Measurements from ENCODE around the gene THUMPD3. TPM values are rescaled to one million over a fixed set of nuclear protein-coding genes. Genes with fewer than 3 reads are reported as not detected.

THUMPD3 gene
- total and polyA plus RNA-seq, 9 of the 15 experiments (the other 6 are each of a cell fraction or from before 2014, with no cell fraction given) = 58.3 to 132 (median 113) TPM

- TF ChIP-seq E4F1 (CRISPR knock-in tag; IDR thresholded peaks at IDR 0.05; ENCODE audit: borderline replicate concordance) = no peak
- peak; percentile 77 for TF ChIP-seq MAFG (tag; conservative IDR thresholded peaks at IDR 0.05)
- TF ChIP-seq, protein P1, sequence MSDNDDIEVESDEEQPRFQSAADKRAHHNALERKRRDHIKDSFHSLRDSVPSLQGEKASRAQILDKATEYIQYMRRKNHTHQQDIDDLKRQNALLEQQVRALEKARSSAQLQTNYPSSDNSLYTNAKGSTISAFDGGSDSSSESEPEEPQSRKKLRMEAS (CRISPR knock-in tag; IDR thresholded peaks at IDR 0.05) = no peak
- no peak for TF ChIP-seq XRCC5 (IDR thresholded peaks at IDR 0.05; ENCODE audit: low read depth, low read length)
- 0 out of 2 replicates have a peak, but pooled peaks have one; percentile 62 for TF ChIP-seq SMARCA4 (IDR thresholded peaks at IDR 0.05)
- TF ChIP-seq DNMT1 (IDR thresholded peaks at IDR 0.05) = no peak
- TF ChIP-seq, protein P2, sequence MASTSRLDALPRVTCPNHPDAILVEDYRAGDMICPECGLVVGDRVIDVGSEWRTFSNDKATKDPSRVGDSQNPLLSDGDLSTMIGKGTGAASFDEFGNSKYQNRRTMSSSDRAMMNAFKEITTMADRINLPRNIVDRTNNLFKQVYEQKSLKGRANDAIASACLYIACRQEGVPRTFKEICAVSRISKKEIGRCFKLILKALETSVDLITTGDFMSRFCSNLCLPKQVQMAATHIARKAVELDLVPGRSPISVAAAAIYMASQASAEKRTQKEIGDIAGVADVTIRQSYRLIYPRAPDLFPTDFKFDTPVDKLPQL (IDR thresholded peaks at IDR 0.05; ENCODE audit: extremely low read depth, insufficient read length) = no peak
- TF ChIP-seq FOXM1 (IDR thresholded peaks at IDR 0.05; ENCODE audit: low read depth) = 0 out of 2 replicates have a peak, but pooled peaks have one; percentile 8
- no peak for TF ChIP-seq FOXM1 (CRISPR knock-in tag; IDR thresholded peaks at IDR 0.05; ENCODE audit: low read depth)
- TF ChIP-seq, protein P3, sequence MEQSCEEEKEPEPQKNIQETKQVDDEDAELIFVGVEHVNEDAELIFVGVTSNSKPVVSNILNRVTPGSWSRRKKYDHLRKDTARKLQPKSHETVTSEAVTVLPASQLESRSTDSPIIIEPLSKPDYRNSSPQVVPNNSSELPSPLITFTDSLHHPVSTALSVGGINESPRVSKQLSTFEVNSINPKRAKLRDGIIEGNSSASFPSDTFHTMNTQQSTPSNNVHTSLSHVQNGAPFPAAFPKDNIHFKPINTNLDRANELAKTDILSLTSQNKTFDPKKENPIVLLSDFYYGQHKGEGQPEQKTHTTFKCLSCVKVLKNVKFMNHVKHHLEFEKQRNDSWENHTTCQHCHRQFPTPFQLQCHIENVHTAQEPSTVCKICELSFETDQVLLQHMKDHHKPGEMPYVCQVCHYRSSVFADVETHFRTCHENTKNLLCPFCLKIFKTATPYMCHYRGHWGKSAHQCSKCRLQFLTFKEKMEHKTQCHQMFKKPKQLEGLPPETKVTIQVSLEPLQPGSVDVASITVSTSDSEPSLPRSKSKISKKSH (CRISPR knock-in tag; IDR thresholded peaks at IDR 0.05) = no peak
- peak; percentile 44 to 72; a peak in 3 of 4 replicates for TF ChIP-seq MNT (conservative IDR thresholded peaks at IDR 0.05)
- TF ChIP-seq ZBTB12 (CRISPR knock-in tag; IDR thresholded peaks at IDR 0.05) = no peak
- TF ChIP-seq ARID1B (IDR thresholded peaks at IDR 0.05) = 0 out of 2 replicates have a peak, but pooled peaks have one; percentile 24
- peak; percentile 69 for TF ChIP-seq BCOR (IDR thresholded peaks at IDR 0.05)
- peak; percentile 59 for TF ChIP-seq MYC (IDR thresholded peaks at IDR 0.05; ENCODE audit: low read depth, low read length)
- TF ChIP-seq MYC (CRISPR knock-in tag; IDR thresholded peaks at IDR 0.05; ENCODE audit: borderline replicate concordance, low read depth) = no peak
- TF ChIP-seq, protein P4, sequence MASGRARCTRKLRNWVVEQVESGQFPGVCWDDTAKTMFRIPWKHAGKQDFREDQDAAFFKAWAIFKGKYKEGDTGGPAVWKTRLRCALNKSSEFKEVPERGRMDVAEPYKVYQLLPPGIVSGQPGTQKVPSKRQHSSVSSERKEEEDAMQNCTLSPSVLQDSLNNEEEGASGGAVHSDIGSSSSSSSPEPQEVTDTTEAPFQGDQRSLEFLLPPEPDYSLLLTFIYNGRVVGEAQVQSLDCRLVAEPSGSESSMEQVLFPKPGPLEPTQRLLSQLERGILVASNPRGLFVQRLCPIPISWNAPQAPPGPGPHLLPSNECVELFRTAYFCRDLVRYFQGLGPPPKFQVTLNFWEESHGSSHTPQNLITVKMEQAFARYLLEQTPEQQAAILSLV (tag; IDR thresholded peaks at IDR 0.05) = no peak
- TF ChIP-seq ZNF316 (IDR thresholded peaks at IDR 0.05) = peak; percentile 89
- peak in 1 of 2 experiments; percentile 33; a peak in 1 of 4 replicates for TF ChIP-seq KDM1A (IDR thresholded peaks at IDR 0.05)
Observed at GRCh38 chr3:9420850-9421549, 58.1 kb downstream of the THUMPD3 start (continued).
